Measurements from ENCODE around the gene RBBP4.

- TF ChIP-seq, protein P1, sequence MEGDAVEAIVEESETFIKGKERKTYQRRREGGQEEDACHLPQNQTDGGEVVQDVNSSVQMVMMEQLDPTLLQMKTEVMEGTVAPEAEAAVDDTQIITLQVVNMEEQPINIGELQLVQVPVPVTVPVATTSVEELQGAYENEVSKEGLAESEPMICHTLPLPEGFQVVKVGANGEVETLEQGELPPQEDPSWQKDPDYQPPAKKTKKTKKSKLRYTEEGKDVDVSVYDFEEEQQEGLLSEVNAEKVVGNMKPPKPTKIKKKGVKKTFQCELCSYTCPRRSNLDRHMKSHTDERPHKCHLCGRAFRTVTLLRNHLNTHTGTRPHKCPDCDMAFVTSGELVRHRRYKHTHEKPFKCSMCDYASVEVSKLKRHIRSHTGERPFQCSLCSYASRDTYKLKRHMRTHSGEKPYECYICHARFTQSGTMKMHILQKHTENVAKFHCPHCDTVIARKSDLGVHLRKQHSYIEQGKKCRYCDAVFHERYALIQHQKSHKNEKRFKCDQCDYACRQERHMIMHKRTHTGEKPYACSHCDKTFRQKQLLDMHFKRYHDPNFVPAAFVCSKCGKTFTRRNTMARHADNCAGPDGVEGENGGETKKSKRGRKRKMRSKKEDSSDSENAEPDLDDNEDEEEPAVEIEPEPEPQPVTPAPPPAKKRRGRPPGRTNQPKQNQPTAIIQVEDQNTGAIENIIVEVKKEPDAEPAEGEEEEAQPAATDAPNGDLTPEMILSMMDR (IDR thresholded peaks at IDR 0.05), result no peak
- TF ChIP-seq POLR2AphosphoS5 (IDR thresholded peaks at IDR 0.05; ENCODE audit: insufficient read depth in 1 of 2, low read depth in 1 of 2) (no peak), POLR2A (IDR thresholded peaks at IDR 0.05) (no peak)
These were observed 58.1 kb downstream of the RBBP4 start for GRCh38 chr1:32709075-32709474.
